HG03097 (cell line): ENCODE results near the gene CCDC7.
A peak's percentile ranks its signal among the peaks of the same experiment; 100 is the strongest.
"Not testable (repeated sequence)": the region's sequence is repeated elsewhere in the genome, so short reads cannot be mapped to it uniquely, and the experiment has no call there.

Experiments used
- ATAC-seq: cut with Tn5 transposase; IDR thresholded peaks from one replicate; pipeline ENCODE4 v1.9.1; 2021; ENCODE audit not compliant: unreplicated experiment, low FRiP score

Gene CCDC7

DNA sequence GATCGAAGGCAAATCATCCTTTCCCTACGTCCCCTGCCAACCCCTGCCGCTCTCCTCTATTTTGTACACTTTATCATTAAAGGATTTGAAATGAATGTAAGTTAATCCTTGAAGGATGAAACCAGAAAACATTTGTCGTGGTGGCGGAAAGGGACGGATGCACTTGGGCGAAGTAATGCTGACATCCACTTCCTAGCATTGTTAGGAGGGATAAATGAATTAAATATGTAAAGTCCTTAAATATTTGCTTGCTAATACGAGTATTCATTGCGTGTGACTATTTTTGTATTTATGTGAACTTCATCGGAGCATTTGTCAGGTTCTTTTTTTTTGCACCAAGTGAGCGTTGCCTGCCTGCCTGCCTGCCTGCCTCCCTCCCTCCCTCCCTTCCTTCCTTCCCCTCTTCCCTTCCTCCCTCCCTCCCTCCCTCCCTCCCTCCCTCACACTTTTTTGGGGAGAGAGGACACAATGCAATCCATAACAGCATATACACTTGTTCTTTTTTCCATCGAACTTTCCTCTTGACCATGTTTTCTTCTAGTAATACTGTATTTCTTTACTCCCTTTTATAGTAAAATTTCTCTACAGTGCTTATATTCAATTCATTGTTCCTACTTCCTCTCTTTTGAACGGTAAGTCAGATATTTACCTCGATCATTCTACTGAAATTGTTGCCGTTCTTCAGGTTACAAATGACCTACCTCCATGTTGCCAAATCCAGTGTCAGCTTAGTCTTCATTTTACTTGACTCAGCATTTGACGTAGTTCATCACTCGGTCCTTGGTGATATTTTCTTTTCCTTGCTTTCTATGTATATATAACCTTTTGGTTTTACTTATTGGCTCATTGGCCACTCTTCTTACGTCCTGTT, 831 bp downstream of the CCDC7 start:
- peak; percentile 26 for ATAC-seq

DNA sequence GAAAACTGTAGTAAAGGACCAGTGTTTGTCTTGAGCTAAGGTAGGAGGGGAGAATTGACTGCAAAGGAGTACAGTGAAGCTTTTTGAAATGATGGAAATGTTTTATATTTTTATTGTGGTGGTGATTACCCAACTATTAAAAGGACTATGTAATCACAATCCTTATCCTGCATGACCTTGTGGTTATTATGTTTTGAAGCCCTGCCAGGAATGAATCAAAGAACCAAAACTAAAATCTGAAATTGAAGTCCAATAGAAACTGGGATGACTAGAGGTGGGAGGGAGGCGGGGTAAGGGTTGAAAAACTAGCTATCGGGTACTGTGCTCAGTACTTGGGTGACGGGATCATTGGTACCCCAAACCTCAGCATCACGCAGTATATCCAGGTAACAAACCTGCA, 8.2 kb downstream of the CCDC7 start:
- no peak for ATAC-seq

DNA sequence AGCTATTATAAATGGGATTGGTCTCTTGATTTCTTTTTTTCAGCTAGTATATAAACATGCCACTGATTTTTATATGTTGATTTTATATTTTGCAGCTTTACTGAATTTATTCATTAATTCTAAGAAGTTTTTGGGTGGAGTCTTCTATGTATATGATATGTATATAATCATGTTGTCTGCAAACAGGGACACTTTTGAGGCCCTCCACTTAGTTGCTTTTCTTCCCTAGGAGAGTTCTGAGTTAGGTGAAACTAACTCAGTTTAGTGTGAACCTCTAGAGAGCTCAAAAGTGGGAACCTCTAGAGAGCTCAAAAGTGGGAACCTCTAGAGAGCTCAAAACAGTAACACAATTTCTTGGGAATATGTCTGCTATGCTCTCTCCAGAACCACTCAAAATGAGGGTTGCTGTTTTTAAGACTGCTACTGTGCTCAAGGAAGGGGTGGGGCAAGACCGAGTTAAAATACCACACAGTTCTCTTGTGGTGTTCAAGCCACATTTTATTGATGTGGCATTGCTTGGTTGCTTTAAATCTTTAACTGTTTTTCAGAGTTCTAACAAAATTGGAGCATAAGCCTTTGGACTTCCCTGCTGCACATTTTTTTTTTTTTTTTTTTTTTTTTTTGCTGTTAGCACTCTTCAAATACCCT, 13.2 kb downstream of the CCDC7 start:
- no peak for ATAC-seq

DNA sequence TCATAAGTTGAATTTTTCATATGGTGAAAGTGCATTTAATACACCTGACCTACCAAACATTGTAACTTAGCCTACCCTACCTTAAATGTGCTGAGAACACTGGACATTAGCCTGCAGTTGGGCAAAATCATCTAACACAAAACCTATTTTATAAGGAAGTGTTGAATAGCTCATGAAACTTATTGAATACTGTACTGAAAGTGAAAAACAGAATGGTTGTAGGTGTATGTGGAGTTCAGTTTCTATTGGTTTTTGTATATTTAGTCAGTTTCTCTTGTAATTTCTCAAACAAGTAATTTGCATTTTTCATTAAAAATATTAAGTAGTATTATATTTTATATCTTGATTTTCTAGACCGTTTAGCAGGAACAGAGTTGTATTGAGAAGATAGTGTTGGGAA, 15.3 kb downstream of the CCDC7 start:
- no peak for ATAC-seq

GRCh38 chr10:32471232-32471631, 25.3 kb downstream of the CCDC7 start:
- ATAC-seq: no peak

- ATAC-seq: no peak
Measured at GRCh38 chr10:32477499-32477898, 31.6 kb downstream of the CCDC7 start.

DNA sequence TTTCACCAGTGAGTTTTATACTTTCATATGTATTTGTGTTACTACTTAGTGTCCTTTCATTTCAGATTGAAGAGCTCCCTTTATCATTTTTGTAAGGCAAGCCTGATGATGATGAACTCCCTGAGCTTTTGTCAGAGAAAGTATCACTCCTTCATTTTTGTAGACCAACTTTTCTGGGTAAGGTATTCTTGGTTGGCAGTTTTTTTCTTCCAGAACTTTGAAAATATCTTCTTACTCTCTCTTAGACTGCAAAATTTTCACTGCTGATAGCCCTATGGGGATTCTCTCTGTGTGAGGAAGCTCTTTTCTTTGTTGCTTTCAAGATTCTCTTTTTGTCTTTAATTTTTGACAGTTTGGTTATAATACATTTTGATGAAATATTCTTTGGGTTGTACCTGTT, 35.7 kb downstream of the CCDC7 start:
- no peak for ATAC-seq

- ATAC-seq: not testable (repeated sequence)
Measured at GRCh38 chr10:32483019-32483502, 37.1 kb downstream of the CCDC7 start.

DNA sequence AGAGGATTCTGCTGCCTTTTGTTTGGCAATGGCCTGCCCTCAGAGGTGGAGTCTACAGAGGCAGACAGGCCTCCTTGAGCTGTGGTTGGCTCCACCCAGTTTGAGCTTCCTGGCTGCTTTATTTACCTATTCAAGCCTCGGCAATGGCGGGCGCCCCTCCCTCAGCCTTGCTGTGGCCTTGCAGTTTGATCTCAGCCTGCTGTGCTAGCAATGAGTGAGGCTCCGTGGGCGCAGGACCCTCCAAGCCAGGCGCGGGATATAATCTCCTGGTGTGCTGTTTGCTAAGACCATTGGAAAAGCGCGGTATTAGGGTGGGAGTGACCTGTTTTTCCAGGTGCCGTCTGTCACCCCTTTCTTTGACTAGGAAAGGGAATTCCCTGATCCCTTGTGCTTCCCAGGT, 42.1 kb downstream of the CCDC7 start:
- not testable (repeated sequence) for ATAC-seq

DNA sequence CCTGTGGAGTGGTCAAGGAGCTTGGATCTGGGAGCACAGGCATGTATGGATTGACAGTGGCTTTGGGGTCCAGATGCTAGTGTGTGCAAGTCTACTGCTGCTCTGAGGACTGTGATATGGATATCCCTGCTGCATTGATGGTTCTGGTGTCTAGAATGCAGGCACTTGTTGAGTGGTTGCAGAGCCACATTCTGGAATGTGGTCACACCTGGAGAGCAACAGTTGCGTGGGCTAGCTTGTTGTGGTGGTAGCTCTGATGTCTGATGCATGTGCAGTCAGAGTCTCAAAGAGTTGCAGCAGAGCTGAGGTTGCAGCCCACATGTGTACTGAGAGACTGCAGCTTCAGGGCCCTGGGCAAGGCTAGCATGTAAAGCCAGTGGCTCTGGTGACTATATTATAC, 43.2 kb downstream of the CCDC7 start:
- ATAC-seq: no peak

DNA sequence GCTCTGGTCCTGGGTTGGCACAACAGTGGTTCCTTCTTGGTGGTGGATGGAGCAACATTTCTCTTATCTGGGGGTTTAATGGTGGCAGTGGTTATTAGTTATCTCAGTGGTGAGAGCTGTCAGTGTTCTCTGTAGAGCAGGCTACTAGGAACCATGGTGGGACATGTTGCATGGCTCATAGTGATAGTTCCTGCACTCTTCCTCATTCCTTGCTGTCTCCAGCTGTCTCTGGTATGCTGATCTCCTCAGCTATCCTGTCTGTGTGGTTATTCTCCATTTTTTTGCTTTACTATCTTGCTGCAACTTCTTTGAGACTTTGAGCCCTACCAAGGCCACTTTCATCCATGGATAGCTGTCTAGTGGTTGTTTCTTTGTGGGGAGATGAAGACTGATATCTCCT, 44.0 kb downstream of the CCDC7 start:
- ATAC-seq: no peak

GRCh38 chr10:32494562-32494961, 48.6 kb downstream of the CCDC7 start:
- ATAC-seq: not testable (repeated sequence)

DNA sequence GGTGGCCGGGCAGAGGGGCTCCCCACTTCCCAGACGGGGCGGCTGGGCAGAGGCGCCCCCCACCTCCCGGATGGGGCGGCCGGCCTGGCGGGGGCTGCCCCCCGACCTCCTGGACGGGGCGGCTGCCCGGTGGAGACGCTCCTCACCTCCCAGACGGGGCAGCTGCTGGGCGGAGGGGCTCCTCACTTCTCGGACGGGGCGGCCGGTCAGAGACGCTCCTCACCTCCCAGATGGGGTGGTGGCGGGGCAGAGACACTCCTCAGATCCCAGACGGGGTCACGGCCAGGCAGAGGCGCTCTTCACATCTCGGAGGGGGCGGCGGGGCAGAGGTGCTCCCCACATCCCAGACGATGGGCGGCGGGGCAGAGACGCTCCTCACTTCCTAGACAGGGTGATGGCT, 54.2 kb downstream of the CCDC7 start:
- not testable (repeated sequence) for ATAC-seq

DNA sequence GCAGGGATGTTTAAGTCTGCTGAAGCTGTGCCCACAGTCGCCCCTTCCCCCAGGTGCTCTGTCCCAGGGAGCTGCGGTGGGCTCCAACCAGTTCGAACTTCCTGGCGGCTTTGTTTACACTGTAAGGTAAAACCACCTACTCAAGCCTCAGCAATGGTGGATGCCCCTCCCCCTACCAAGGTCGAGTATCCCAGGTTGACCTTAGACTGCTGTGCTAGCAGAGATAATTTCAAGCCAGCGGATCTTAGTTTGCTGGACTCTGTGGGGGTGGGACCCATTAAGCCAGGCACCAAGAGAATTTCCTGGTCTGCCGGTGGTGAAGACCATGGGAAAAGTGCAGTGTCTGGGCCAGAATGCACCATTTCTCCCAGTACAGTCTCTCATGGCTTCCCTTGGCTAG, 56.0 kb downstream of the CCDC7 start:
- no peak for ATAC-seq

DNA sequence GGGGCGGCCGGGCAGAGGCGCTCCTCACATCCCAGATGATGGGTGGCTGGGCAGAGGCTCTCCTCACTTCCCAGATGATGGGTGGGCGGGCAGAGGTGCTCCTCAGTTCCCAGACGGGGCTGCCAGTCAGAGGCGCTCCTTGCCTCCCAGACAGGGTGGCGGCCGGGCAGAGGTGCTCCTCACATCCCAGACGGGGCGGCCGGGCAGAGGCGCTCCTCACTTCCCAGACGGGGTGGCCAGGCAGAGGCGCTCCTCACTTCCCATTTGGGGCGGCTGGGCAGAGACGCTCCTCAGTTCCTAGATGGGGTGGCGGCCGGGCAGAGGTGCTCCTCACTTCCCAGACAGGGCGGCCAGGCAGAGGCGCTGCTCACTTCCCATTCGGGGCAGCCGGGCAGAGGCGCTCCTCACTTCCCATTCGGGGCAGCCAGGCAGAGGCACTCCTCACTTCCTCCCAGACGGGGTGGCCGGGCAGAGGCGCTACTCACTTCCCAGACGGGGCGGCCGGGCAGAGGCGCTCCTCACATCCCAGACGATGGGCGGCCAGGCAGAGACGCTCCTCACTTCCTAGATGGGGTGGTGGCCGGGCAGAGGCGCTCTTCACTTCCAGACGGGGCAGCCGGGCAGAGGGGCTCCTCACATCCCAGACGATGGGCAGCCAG, 60.0 kb downstream of the CCDC7 start:
- not testable (repeated sequence) for ATAC-seq

- no peak for ATAC-seq
Measured at GRCh38 chr10:32511599-32511998, 65.7 kb downstream of the CCDC7 start.

GRCh38 chr10:32516567-32517495, 70.9 kb downstream of the CCDC7 start:
- no peak for ATAC-seq

GRCh38 chr10:32530231-32530630, 84.3 kb downstream of the CCDC7 start:
- no peak for ATAC-seq

DNA sequence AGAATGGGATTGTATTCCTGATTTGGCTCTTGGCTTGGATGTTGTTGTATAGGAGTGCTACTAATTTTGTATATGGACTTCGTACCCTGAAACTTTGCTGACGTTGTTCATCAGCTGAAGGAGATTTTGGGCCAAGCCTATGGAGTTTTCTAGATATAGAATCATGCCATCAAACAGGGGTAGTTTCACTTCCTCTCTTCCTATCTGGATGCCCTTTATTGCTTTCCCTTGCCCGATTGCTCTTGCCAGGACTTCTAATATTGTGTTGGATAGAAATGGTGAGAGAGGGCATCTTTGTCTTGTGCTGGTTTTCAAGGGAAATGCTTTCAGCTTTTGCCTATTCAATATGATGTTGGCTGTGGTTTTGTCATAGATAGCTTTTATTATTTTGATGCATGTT, 92.3 kb downstream of the CCDC7 start:
- no peak for ATAC-seq

DNA sequence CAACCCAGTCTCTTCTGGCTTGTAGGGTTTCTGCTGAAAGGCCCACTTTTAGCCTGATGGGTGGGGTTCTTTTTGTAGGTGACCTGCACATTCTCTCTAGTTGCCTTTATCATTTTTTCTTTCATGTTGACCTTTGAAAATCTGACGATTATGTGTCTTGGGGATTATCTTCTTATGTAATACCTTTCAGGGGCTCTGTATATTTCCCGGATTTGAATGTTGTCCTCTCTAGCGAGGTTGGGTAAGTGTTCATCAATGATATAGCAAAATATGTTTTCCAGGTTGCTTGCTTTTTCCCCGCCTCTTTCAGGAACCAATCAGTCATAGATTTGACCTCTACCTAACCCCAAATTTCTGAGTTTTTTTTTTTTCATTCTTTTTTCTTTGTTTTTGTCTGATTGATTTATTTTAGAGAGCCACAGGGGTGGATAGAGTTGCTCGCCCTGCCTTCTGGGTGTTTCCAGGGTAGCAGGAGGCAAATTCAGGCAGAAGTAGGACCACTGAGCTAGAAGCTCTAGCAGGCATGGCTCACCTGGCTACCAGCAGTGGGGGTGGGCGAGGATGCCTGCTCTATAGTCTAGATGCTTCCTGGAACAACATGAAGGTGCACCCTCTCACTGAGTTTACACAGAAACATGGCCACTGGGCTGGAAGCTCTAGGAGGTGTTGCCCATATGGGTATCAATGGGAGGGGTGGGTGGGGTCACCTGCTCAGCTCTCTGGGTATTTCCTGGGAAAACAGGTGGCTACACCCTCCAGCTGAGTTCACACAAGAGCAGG, 94.9 kb downstream of the CCDC7 start:
- no peak for ATAC-seq
